PC-9 (cell line): ENCODE results near the gene C21orf58. TPM values are rescaled to one million over a fixed set of nuclear protein-coding genes. Genes with fewer than 3 reads are reported as not detected.

ENCODE experiments used
- BruUV-seq: library from RNA; stranded (reverse); fragments of 400-500 nt; replicated peaks from 2 replicates; lab custom pipeline; 2021; lab: Mats Ljungman, UMichigan
- CTCF ChIA-PET: fragments of 300-600 bp; sonication (Branson Sonifier 250); formaldehyde crosslinking; loops from one replicate; lab custom pipeline; 2022; ENCODE audit warnings: antibody characterized with exemption; lab: Charles Lee
- POLR2A ChIA-PET: fragments of 300-600 bp; sonication (Branson Sonifier 250); formaldehyde crosslinking; loops from one replicate; lab custom pipeline; 2022; ENCODE audit warnings: antibody characterized with exemption; ENCODE audit not compliant: unreplicated experiment; lab: Charles Lee
- DNase-seq, 2 experiments: peaks; one replicate each; pipeline versions ENCODE4 v3.0.0 to v3.0.0-alpha.2; 2015 to 2022; ENCODE audit warnings: mixed read lengths in 1 of 2
- H2AFZ ChIP-seq: fragments of 200-600 bp; sonication (generic); 2 replicates; pipeline ENCODE4 v1.8.1; 2017; ENCODE audit warnings: antibody characterized with exemption
- H3F3A ChIP-seq: fragments of 200-600 bp; sonication (generic); 2 replicates; pipeline ENCODE4 v1.8.1; 2017; ENCODE audit warnings: antibody characterized with exemption, mild to moderate bottlenecking, low read depth; ENCODE audit not compliant: insufficient read depth
- H3K27ac ChIP-seq: fragments of 200-600 bp; sonication (generic); 2 replicates; pipeline ENCODE4 v1.6.1; 2016; ENCODE audit warnings: mixed run types
- H3K27me3 ChIP-seq: fragments of 200-600 bp; sonication (generic); 2 replicates; pipeline ENCODE4 v1.6.1; 2016; ENCODE audit warnings: low read depth, mixed run types; ENCODE audit not compliant: insufficient read depth
- H3K36me3 ChIP-seq: fragments of 200-600 bp; sonication (generic); 2 replicates; pipeline ENCODE4 v1.6.1; 2016; ENCODE audit warnings: low read depth, mixed run types
- H3K4me1 ChIP-seq: fragments of 200-600 bp; sonication (generic); replicated peaks from 2 replicates; pipeline ENCODE4 v1.6.1; 2016; ENCODE audit warnings: mixed run types; ENCODE audit not compliant: insufficient read depth
- H3K4me2 ChIP-seq: fragments of 200-600 bp; sonication (generic); 2 replicates; pipeline ENCODE4 v1.6.1; 2017; ENCODE audit warnings: mixed run types
- H3K4me3 ChIP-seq: fragments of 200-600 bp; sonication (generic); 2 replicates; pipeline ENCODE4 v1.6.1; 2016; ENCODE audit warnings: mixed run types
- H3K79me2 ChIP-seq: fragments of 200-600 bp; sonication (generic); 2 replicates; pipeline ENCODE4 v1.6.1; 2017; ENCODE audit warnings: low read depth, mixed run types
- H3K9me2 ChIP-seq: fragments of 200-600 bp; sonication (generic); 2 replicates; pipeline ENCODE4 v1.8.1; 2017; ENCODE audit warnings: mild to moderate bottlenecking; ENCODE audit not compliant: insufficient read depth
- H3K9me3 ChIP-seq: fragments of 200-600 bp; sonication (generic); 2 replicates; pipeline ENCODE4 v1.8.1; 2016; ENCODE audit warnings: low read depth; ENCODE audit not compliant: insufficient read depth
- H4K20me1 ChIP-seq: fragments of 200-600 bp; sonication (generic); 2 replicates; pipeline ENCODE4 v1.8.1; 2017; ENCODE audit not compliant: insufficient read depth
- EZH2 ChIP-seq: fragments of 200-600 bp; sonication (generic); IDR thresholded peaks from 2 replicates; pipeline ENCODE4 v1.8.0; 2017; ENCODE audit warnings: antibody characterized with exemption, low read depth
- intact Hi-C: fragments of 100-400 bp; cut with micrococcal nuclease; formaldehyde crosslinking; loops from one replicate; pipeline ENCODE4 v1.10.0; 2022; ENCODE audit not compliant: unreplicated experiment
- total RNA-seq: library from RNA; stranded (reverse); gene quantifications from 2 replicates; pipeline ENCODE4 v1.2.3, GENCODE V29; 2021
- TF ChIP-seq, protein P1 (sequence below): fragments of 200-600 bp; sonication (generic); conservative IDR thresholded peaks from 2 replicates; pipeline ENCODE4 v1.6.1; 2017; ENCODE audit warnings: mixed run types, antibody characterized with exemption, mild to moderate bottlenecking, moderate library complexity

C21orf58 gene
- total RNA-seq, 1 experiment from 2014 or later = 28.9 TPM

DNA sequence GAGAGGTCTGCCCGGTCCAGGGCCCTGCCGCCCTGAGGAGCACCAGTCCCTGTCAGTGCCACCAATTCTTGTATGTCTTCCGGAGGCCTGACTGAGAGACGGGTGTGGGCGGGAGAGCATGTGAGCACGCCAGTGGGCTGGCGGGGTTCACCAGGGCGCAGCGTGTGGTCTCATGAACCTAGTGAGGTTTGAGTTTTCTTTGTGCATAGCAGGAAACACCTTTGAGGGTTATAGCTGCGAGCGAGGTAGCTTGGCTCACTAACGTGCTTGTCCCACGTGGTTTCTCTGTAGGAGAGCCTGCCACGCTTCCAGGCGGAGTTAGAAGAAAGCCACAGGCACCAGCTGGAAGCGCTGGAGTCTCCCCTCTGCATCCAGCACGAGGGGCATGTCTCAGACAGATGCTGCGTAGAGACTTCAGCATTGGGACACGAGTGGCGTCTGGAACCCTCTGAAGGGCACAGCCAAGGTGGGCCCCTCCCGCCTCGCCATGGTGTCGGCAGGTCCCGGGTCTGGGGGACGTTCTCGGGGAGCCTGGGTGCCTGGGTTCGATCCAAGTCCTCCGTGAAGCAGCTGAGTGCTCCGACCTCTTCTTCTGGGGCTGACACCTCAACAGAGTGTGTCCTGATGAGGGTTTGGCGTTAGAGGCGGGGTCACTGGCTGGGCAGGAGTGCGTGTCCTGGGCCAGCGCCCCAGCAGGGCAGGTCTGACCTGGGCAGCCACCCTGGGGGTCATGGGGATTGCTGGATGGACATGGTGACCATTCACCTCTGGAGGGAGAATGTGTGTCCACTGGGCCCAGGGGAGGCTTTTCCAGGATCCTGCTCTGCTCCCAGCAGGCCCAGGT lies 31.7 kb upstream of the C21orf58 start:
- intact Hi-C loops = no loop called here
- no peak overlapping the region for H3K4me3 ChIP-seq
- peaks cover 7% of the 10 kb centered on the region for H3K4me1 ChIP-seq
- no peaks in the 10 kb centered on the region for H3K36me3 ChIP-seq
- TF ChIP-seq, protein P1, sequence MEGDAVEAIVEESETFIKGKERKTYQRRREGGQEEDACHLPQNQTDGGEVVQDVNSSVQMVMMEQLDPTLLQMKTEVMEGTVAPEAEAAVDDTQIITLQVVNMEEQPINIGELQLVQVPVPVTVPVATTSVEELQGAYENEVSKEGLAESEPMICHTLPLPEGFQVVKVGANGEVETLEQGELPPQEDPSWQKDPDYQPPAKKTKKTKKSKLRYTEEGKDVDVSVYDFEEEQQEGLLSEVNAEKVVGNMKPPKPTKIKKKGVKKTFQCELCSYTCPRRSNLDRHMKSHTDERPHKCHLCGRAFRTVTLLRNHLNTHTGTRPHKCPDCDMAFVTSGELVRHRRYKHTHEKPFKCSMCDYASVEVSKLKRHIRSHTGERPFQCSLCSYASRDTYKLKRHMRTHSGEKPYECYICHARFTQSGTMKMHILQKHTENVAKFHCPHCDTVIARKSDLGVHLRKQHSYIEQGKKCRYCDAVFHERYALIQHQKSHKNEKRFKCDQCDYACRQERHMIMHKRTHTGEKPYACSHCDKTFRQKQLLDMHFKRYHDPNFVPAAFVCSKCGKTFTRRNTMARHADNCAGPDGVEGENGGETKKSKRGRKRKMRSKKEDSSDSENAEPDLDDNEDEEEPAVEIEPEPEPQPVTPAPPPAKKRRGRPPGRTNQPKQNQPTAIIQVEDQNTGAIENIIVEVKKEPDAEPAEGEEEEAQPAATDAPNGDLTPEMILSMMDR = no peak
- TF ChIP-seq EZH2 = no peak
- no peaks in the 10 kb centered on the region for H4K20me1 ChIP-seq
- H3K9me3 ChIP-seq = no peaks in the 10 kb centered on the region
- no TSS peak for BruUV-seq
- no peak overlapping the region for H3K27ac ChIP-seq
- H3K9me2 ChIP-seq = no peaks in the 10 kb centered on the region
- H2AFZ ChIP-seq = no peak overlapping the region
- ChIA-PET POLR2A (no interaction called here), CTCF (no interaction called here)
- H3F3A ChIP-seq = no peaks in the 10 kb centered on the region
- no peaks in the 10 kb centered on the region for H3K27me3 ChIP-seq
- no peak for DNase-seq
- no peak overlapping the region for H3K4me2 ChIP-seq
- no peaks in the 10 kb centered on the region for H3K79me2 ChIP-seq

DNA sequence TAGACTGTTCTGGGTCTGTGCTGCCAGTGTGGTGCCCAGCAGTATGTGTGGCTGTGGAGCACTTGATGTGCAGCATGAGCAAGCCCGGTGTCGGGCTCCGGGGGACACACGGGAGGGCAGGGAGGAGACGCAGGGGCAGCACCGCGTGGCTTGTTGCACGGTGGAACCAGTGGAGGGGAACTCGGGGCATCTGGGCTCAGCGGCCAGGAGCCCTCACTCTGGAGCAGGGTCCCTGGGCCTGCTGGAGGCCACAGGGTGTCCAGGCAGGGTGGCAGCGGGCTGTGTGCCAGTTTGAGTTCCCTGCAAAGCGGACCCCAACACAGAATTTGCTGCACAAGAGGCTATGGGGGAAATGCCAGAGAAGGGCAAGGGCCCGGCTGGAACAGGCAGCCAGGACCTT lies 30.8 kb upstream of the C21orf58 start:
- H3K4me1 ChIP-seq = peaks cover 7% of the 10 kb centered on the region
- H3K79me2 ChIP-seq = no peaks in the 10 kb centered on the region
- no TSS peak for BruUV-seq
- intact Hi-C loops = no loop called here
- no peaks in the 10 kb centered on the region for H3K9me3 ChIP-seq
- H3K27ac ChIP-seq = no peak overlapping the region
- H3K9me2 ChIP-seq = no peaks in the 10 kb centered on the region
- no peaks in the 10 kb centered on the region for H4K20me1 ChIP-seq
- H3K4me3 ChIP-seq = no peak overlapping the region
- no peak for TF ChIP-seq EZH2
- TF ChIP-seq, protein P1 = no peak
- H3F3A ChIP-seq = no peaks in the 10 kb centered on the region
- POLR2A ChIA-PET = no interaction called here
- H3K27me3 ChIP-seq = no peaks in the 10 kb centered on the region
- CTCF ChIA-PET = no interaction called here
- H2AFZ ChIP-seq = no peak overlapping the region
- no peak overlapping the region for H3K4me2 ChIP-seq
- DNase-seq = no peak
- no peaks in the 10 kb centered on the region for H3K36me3 ChIP-seq

DNA sequence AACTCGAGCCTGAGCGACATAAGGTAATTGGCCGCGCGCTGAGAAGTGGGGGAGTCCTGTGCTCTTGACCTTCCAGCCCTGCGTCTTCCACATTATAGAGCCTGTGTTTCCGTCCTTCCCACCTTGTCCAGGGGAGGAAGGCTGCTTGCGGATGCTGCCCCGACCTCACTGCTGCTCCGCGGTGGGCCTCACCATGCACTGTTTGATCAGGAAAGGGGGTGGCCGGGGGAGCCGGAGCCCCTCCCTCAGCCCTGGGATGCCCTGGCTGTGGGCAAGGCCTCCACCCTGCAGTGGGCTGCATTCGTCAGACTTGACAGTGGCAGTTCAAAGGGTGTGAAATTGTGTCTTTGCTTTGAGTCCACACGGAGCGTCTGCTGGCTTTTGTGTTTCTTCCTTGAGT lies 30.4 kb upstream of the C21orf58 start:
- Histone ChIP-seq H3K9me3 (no peaks in the 10 kb centered on the region), H4K20me1 (no peaks in the 10 kb centered on the region), H2AFZ (no peak overlapping the region), H3K27me3 (no peaks in the 10 kb centered on the region), H3K27ac (no peak overlapping the region), H3K36me3 (no peaks in the 10 kb centered on the region; the same call in 1 of the 2 replicates), H3K9me2 (no peaks in the 10 kb centered on the region), H3F3A (no peaks in the 10 kb centered on the region), H3K79me2 (no peaks in the 10 kb centered on the region), H3K4me3 (no peak overlapping the region), H3K4me1 (peaks cover 7% of the 10 kb centered on the region), H3K4me2 (no peak overlapping the region)
- TF ChIP-seq EZH2 = no peak
- TF ChIP-seq, protein P1 = no peak
- CTCF ChIA-PET = no interaction called here
- intact Hi-C loops = no loop called here
- POLR2A ChIA-PET = no interaction called here
- no TSS peak for BruUV-seq
- DNase-seq = no peak
